GM12874 (cell line): ENCODE data around the gene PGLYRP4.

Source experiments
- CTCF ChIP-seq: IDR thresholded peaks from 2 replicates; pipeline ENCODE4 v1.5.1; 2011; ENCODE audit warnings: low read depth, mild to moderate bottlenecking, control low read depth, low read length, moderate library complexity; ENCODE audit not compliant: insufficient read depth

PGLYRP4 gene

DNA sequence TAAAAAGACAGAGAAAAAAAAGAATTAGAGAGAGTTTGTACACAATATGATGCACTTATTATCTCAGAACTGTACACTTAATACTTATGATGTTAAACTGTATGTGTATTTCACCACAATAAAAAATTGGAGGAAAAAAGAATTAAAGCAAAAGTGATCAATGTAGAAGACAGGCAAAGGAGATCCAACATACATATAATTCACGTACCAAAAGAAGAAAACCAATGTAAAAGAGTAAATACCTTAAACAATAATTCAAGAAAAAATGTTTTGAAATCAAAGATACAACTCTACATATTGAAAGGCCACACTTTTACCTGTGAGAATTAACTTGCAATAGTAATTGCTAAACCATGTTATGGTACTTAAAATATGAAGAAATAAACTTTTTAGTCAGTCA lies 26.1 kb downstream of the PGLYRP4 start:
- no peak for TF ChIP-seq CTCF

GRCh38 chr1:153313288-153313687 lies 35.4 kb downstream of the PGLYRP4 start:
- TF ChIP-seq CTCF, result no peak

- TF ChIP-seq CTCF, result no peak
These were observed 36.0 kb downstream of the PGLYRP4 start, which contains the start of gene PGLYRP3 for GRCh38 chr1:153312570-153313186. Gene PGLYRP3 (minus strand): TSS chr1:153312952. CDS start chr1:153310665, 2,287 bp downstream.

- TF ChIP-seq CTCF, result no peak
These were observed 38.1 kb downstream of the PGLYRP4 start for GRCh38 chr1:153310526-153310925.

DNA sequence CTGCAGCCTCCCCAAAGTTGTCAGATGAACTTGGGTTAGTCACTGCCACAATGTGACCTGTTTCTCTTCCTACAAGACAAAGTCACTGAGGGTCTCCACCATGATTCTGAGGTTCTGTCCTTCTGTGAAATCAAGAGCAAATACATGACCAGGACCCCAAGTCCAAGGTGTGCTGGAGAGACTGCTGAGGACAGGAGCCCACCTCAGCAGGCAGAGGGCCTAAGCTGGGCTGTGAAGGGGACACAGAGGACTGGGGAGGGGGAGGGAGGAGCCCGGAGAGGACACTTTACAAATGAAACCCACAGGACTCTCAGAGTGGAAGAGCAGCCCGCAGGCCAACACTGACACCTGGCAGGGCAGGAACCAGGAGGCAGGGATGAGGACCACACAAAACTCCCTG lies 39.2 kb downstream of the PGLYRP4 start:
- no peak for TF ChIP-seq CTCF

DNA sequence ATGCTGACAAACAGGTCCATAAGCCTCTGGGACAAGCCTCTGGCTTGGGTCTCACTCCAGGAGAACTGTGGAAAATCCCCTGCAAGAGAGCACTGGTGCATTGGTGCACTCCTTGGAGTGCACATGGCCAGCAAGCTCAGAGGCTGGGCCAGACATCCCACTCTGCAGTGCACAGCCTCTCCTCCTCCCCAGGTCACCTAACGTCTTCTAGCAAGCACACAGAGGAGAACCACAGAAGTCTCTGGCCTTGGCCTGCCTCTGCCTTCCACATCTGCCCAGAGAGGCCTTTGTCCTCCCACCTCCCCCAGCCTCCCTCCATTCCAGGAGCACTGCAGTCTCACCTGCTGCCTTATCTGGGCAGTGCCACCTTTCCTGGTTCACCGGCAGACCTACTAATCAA lies 40.1 kb downstream of the PGLYRP4 start:
- TF ChIP-seq CTCF, result no peak

DNA sequence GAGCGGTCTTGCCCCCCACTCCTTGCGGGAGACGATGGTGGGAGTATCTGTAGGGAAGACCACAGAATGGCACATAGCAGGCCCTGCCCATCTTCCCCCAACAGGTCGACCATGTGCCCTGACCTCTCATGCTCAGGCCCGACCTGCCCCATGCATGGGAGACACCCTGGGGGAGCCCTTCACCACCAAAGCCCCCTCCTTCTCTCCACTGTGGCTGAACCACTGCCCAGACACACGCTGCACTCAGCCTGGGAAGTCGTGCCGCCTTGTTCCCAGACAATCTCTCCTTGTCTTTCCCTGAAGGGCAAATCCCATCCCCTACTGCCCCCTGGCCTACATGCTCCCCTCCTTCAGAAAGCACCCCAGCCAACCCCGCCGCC lies 41.4 kb downstream of the PGLYRP4 start:
- no peak for TF ChIP-seq CTCF
